GM12875 (cell line): ENCODE measurements around the gene TSHZ1.
"Not testable (repeated sequence)": the region's sequence is repeated elsewhere in the genome, so short reads cannot be mapped to it uniquely, and the experiment has no call there.

Experiments
- H3K4me3 ChIP-seq: one replicate; pipeline ENCODE4 v1.5.1; 2011; ENCODE audit warnings: low read depth, low read length, control low read depth
- TF ChIP-seq, protein P1 (sequence below): IDR thresholded peaks from 2 replicates; pipeline ENCODE4 v1.5.1; 2011; ENCODE audit warnings: low read depth, mild to moderate bottlenecking, control low read depth, inconsistent platforms, low read length, moderate library complexity, borderline replicate concordance; ENCODE audit not compliant: insufficient read depth

TSHZ1 gene

DNA sequence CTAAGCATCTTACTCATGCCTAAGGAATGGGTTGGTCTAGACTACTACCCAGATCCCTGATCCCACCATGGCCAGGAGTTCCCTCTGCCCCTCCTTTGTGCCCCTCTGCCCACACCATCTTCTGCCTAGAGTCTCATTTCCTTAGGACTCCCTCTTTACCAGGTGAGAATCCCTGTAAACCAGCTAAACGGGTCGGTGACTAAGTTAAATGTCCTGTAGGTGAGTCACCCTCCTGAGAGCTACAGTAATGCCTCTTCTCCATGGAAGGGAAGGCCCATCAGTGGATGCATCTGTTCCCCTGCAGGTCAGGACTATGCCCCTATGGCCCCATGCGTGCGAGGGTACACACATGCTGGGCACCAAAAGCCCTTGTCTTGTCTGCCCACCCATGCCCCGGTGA is 27.1 kb upstream of the TSHZ1 start:
- no peak overlapping the region for H3K4me3 ChIP-seq
- TF ChIP-seq, protein P1, sequence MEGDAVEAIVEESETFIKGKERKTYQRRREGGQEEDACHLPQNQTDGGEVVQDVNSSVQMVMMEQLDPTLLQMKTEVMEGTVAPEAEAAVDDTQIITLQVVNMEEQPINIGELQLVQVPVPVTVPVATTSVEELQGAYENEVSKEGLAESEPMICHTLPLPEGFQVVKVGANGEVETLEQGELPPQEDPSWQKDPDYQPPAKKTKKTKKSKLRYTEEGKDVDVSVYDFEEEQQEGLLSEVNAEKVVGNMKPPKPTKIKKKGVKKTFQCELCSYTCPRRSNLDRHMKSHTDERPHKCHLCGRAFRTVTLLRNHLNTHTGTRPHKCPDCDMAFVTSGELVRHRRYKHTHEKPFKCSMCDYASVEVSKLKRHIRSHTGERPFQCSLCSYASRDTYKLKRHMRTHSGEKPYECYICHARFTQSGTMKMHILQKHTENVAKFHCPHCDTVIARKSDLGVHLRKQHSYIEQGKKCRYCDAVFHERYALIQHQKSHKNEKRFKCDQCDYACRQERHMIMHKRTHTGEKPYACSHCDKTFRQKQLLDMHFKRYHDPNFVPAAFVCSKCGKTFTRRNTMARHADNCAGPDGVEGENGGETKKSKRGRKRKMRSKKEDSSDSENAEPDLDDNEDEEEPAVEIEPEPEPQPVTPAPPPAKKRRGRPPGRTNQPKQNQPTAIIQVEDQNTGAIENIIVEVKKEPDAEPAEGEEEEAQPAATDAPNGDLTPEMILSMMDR = no peak

DNA sequence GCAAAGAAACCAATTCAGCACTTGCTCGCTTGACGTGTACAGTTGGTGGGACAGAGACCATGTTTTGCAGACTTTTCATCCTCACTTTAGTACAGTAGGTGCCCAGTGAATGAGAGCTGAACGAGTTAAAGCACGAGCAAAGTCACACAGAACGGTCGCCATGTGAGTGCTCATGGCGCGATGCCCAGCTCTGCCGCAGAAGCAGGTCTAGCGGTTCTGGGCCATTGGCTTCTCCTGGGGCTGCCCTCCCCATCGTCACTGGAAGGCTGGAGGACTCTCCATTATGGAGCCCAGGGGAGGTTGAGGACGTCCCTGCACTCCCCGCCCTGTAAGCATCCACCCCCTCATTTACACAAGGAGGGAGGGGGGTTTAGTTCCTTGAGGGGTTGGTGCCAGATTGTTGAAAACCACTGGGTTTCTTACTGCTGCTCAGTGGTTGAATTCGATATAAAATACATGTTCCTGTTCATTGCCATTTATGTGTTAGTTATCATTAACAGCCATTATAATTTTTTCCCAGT is 26.6 kb upstream of the TSHZ1 start:
- TF ChIP-seq, protein P1 = no peak
- no peak overlapping the region for H3K4me3 ChIP-seq

DNA sequence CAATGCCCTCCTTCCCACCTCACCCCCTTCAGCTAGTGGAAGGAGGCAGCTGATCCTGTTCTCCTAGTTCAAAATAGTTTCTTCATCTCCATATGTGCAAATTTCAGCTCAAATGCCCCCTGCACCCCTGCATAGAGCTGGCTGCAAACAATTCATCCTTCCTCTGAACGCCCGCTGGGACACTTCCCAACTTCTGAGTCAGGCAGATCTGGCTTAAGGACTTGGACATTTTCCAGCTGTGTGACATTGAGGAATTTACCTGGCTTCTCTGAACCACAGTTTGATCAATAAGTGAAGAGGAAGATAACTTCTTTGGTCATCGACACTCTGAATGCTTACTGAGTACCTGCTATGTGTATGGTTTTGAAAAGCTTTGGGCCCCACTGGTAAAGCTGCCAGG is 25.1 kb upstream of the TSHZ1 start:
- TF ChIP-seq, protein P1 = no peak
- no peak overlapping the region for H3K4me3 ChIP-seq

DNA sequence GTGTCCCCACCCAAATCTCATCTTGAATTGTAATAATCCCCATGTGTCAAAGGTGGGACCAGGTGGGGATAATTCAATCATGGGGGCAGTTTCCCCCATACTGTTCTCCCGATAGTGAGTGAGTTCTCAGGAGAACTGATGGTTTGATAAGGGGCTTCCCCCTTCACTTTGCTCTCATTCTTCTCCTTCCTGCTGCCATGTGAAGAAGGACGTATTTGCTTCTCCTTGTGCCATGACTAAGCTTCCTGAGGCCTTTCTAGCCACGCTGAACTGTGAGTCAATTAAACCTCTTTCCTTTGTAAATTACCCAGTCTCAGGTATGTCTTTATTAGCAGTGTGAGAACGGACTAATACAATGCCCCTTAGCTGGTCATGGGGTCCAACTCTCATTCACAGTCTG is 22.9 kb upstream of the TSHZ1 start:
- H3K4me3 ChIP-seq = not testable (repeated sequence)

DNA sequence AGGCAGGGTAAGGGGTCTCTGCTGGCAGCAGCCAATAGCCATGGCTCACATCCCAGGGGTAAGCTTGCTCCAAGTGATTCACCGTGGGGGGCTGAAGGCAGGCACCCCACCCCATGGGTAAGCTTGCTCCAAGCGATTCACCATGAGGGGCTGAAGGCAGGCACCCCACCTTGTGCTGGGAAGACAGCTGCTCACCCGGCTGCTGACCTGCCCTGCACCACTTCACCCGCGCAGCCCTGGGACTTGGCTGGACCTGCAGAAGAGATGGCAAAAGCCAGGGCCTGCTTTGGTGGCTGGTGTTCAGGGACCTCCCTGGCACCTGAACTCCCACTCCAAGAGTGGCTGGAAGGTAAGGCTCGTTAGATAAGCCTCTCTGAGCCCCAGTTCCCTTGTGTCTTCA is 20.9 kb upstream of the TSHZ1 start:
- H3K4me3 ChIP-seq = no peak overlapping the region
- TF ChIP-seq, protein P1 = no peak

DNA sequence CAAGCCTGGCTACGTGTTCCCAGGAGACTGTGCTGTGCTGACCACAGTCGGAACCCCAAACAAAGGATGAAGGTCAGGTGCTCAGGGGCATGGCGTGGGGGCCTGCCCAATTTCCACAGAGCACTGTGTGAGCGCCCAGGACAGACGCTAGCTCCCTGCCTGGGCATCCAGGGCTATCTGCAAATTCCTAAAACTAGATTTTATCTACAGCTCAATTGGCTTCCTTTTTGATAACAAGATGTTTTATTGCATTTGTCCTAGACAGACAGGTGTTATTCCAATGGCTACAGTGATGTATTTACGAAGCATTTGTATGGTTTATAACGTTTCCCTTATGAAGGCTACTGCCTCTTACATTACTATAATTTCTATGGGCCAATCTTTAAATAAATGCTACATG is 17.7 kb upstream of the TSHZ1 start:
- H3K4me3 ChIP-seq = no peak overlapping the region
- TF ChIP-seq, protein P1 = no peak

DNA sequence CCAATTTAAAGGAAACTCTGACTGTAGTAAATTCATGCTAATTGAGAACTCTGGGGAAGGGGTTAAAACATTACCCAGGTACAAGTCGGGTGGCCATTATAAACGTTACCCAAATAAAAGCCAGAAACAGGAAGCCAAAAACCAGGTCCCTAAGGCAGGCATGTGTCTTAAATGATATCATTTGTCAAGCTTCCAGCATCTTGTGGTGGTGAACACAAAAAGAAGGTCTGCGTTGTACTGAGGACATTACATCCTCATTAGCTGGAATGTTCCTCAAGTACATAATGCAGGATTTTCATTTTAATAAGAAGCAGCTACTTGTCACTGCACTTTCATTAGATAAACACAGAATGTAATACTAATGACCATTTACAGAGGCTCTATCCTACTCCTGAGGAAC is 12.6 kb upstream of the TSHZ1 start:
- no peak overlapping the region for H3K4me3 ChIP-seq
- TF ChIP-seq, protein P1 = no peak

DNA sequence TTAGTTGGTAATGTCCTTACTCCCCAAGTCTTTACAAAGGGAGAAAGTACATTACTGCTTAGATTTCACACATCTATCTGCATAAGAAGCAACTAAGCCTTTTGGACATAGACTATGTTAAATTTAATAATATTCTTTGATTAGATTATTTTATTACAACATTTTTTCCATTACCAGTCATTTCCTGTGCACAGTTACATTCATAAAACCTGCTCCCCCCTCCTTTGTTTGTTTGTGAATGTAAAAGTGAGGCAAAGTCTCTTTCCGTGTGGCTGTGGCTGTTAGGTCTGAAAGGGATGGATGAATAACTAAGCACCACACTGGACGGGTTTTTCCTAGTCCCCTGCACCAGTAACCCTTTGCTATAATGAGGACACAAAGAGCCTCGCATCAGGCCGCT is 11.3 kb upstream of the TSHZ1 start:
- TF ChIP-seq, protein P1 = no peak
- H3K4me3 ChIP-seq = no peak overlapping the region
